BLaER1 (cell line): ENCODE results near the gene ZNF334.
A peak's percentile ranks its signal among the peaks of the same experiment; 100 is the strongest.

ENCODE experiments used
- H3K27ac ChIP-seq: shearing (Covaris generic); formaldehyde crosslinking; 2 replicates; pipeline ENCODE4 v1.8.1; 2022
- H3K27me3 ChIP-seq: shearing (Covaris generic); formaldehyde crosslinking; 2 replicates; pipeline ENCODE4 v1.8.1; 2022
- H3K36me3 ChIP-seq: shearing (Covaris generic); formaldehyde crosslinking; 2 replicates; pipeline ENCODE4 v1.8.1; 2022
- H3K4me1 ChIP-seq: shearing (Covaris generic); formaldehyde crosslinking; 2 replicates; pipeline ENCODE4 v1.8.1; 2022
- H3K4me2 ChIP-seq: shearing (Covaris generic); formaldehyde crosslinking; 2 replicates; pipeline ENCODE4 v1.8.1; 2022
- H3K4me3 ChIP-seq: shearing (Covaris generic); formaldehyde crosslinking; 2 replicates; pipeline ENCODE4 v1.8.1; 2022
- H3K9ac ChIP-seq: shearing (Covaris generic); formaldehyde crosslinking; 2 replicates; pipeline ENCODE4 v1.8.1; 2022
- H3K9me3 ChIP-seq: shearing (Covaris generic); formaldehyde crosslinking; 2 replicates; pipeline ENCODE4 v1.8.1; 2022
- H4K20me1 ChIP-seq: shearing (Covaris generic); formaldehyde crosslinking; 2 replicates; pipeline ENCODE4 v1.8.1; 2022
- Cebpa-rat ChIP-seq: shearing (Covaris generic); IDR thresholded peaks from 2 replicates; pipeline ENCODE4 v1.8.1; 2022

ZNF334 gene

GRCh38 chr20:46512943-46513844, at the start of gene ZNF334:
TSS of gene ZNF334 (minus strand) at chr20:46513559. CDS start at chr20:46512102, 1,457 bp downstream.
- TF ChIP-seq Cebpa-rat, result no peak
- Histone ChIP-seq H3K9me3 (peaks cover 7% of the 10 kb centered on the region; the same call in 1 of the 2 replicates), H3K27ac (no peak within 1 kb of the TSS), H3K4me3 (no peak within 1 kb of the TSS), H3K4me2 (no peak within 1 kb of the TSS), H3K36me3 (no peaks in the 10 kb centered on the region), H3K4me1 (peaks cover 6% of the 10 kb centered on the region), H3K27me3 (peaks cover 9% of the 10 kb centered on the region; the same call in 1 of the 2 replicates), H4K20me1 (no peaks in the 10 kb centered on the region), H3K9ac (no peak within 1 kb of the TSS)

GRCh38 chr20:46562373-46563169, 49.2 kb upstream of the ZNF334 start:
- Histone ChIP-seq H3K9me3 (no peaks in the 10 kb centered on the region), H3K4me2 (peak overlapping the region; percentile 49), H3K36me3 (no peaks in the 10 kb centered on the region), H3K9ac (no peak overlapping the region), H3K27me3 (no peaks in the 10 kb centered on the region), H3K4me1 (peaks cover 46% of the 10 kb centered on the region), H4K20me1 (no peaks in the 10 kb centered on the region), H3K27ac (no peak overlapping the region), H3K4me3 (no peak overlapping the region)
- no peak for TF ChIP-seq Cebpa-rat

GRCh38 chr20:46562009-46562372, 48.6 kb upstream of the ZNF334 start:
- Histone ChIP-seq H3K27ac (no peak overlapping the region), H3K9ac (no peak overlapping the region), H3K4me2 (peak overlapping the region; percentile 49), H3K4me1 (peaks cover 46% of the 10 kb centered on the region), H3K9me3 (no peaks in the 10 kb centered on the region), H3K27me3 (no peaks in the 10 kb centered on the region), H3K4me3 (no peak overlapping the region), H4K20me1 (no peaks in the 10 kb centered on the region), H3K36me3 (no peaks in the 10 kb centered on the region)
- TF ChIP-seq Cebpa-rat, result no peak

- no peaks in the 10 kb centered on the region for H3K9me3 ChIP-seq
- no peaks in the 10 kb centered on the region for H3K36me3 ChIP-seq
- no peaks in the 10 kb centered on the region for H4K20me1 ChIP-seq
- peak overlapping the region; percentile 59 for H3K4me2 ChIP-seq
- no peak for TF ChIP-seq Cebpa-rat
- H3K4me3 ChIP-seq, result no peak overlapping the region
- H3K4me1 ChIP-seq, result peaks cover 67% of the 10 kb centered on the region
- no peak overlapping the region for H3K27ac ChIP-seq
- no peaks in the 10 kb centered on the region for H3K27me3 ChIP-seq
- H3K9ac ChIP-seq, result no peak overlapping the region
These were observed 46.5 kb upstream of the ZNF334 start for GRCh38 chr20:46559685-46560440.

- Histone ChIP-seq H3K9me3 (no peaks in the 10 kb centered on the region), H3K9ac (no peak overlapping the region), H4K20me1 (no peaks in the 10 kb centered on the region), H3K4me1 (peaks cover 75% of the 10 kb centered on the region), H3K27me3 (no peaks in the 10 kb centered on the region), H3K4me2 (peak overlapping the region; percentile 59), H3K27ac (no peak overlapping the region), H3K36me3 (no peaks in the 10 kb centered on the region), H3K4me3 (no peak overlapping the region)
- TF ChIP-seq Cebpa-rat, result no peak
These were observed 45.6 kb upstream of the ZNF334 start for GRCh38 chr20:46559001-46559400.

- Histone ChIP-seq H3K9me3 (no peaks in the 10 kb centered on the region), H3K4me2 (peak overlapping the region; percentile 59), H3K36me3 (no peaks in the 10 kb centered on the region), H3K27ac (no peak overlapping the region), H3K4me3 (no peak overlapping the region), H4K20me1 (no peaks in the 10 kb centered on the region), H3K4me1 (peaks cover 80% of the 10 kb centered on the region), H3K27me3 (no peaks in the 10 kb centered on the region), H3K9ac (no peak overlapping the region)
- TF ChIP-seq Cebpa-rat, result no peak
These were observed 45.2 kb upstream of the ZNF334 start for GRCh38 chr20:46558511-46558959.

GRCh38 chr20:46557231-46557956, 44.0 kb upstream of the ZNF334 start:
- Histone ChIP-seq H3K4me2 (peak overlapping the region; percentile 1; the same call in 1 of the 2 replicates), H4K20me1 (no peaks in the 10 kb centered on the region), H3K27me3 (no peaks in the 10 kb centered on the region), H3K27ac (no peak overlapping the region), H3K36me3 (no peaks in the 10 kb centered on the region), H3K9ac (no peak overlapping the region), H3K9me3 (no peaks in the 10 kb centered on the region), H3K4me1 (peaks cover 85% of the 10 kb centered on the region), H3K4me3 (no peak overlapping the region)
- no peak for TF ChIP-seq Cebpa-rat

- Histone ChIP-seq H3K4me1 (peaks cover 98% of the 10 kb centered on the region), H3K27ac (peak overlapping the region; percentile 84; the same call in 1 of the 2 replicates), H3K27me3 (no peaks in the 10 kb centered on the region), H3K36me3 (no peaks in the 10 kb centered on the region), H3K9me3 (no peaks in the 10 kb centered on the region), H3K4me3 (no peak overlapping the region), H3K9ac (peak overlapping the region; percentile 36; the same call in 1 of the 2 replicates), H3K4me2 (peak overlapping the region; percentile 92), H4K20me1 (no peaks in the 10 kb centered on the region)
- TF ChIP-seq Cebpa-rat, result no peak
These were observed 42.1 kb upstream of the ZNF334 start for GRCh38 chr20:46555370-46555956.
